ENCODE data around the gene DNM1L.

DNA sequence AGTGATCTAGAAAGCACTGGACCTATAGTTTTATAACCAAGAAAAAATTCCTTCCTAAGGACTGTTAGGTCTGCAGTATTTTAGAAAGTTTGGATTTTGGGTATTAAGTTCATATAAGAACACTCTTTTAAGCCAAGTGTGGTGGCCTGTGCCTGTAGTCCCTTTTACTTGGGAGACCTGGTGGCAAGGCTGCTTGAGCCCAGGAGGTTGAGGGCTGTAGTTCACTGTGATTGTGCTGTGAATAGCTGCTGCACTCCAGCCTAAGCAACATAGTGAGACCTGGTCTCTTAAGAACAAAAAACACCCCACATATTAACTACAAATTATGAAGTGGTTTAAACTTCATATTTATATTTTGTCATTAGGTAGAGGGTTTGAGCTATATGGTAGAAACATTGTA is 9.7 kb downstream of the DNM1L start:
- TF ChIP-seq, protein P1, sequence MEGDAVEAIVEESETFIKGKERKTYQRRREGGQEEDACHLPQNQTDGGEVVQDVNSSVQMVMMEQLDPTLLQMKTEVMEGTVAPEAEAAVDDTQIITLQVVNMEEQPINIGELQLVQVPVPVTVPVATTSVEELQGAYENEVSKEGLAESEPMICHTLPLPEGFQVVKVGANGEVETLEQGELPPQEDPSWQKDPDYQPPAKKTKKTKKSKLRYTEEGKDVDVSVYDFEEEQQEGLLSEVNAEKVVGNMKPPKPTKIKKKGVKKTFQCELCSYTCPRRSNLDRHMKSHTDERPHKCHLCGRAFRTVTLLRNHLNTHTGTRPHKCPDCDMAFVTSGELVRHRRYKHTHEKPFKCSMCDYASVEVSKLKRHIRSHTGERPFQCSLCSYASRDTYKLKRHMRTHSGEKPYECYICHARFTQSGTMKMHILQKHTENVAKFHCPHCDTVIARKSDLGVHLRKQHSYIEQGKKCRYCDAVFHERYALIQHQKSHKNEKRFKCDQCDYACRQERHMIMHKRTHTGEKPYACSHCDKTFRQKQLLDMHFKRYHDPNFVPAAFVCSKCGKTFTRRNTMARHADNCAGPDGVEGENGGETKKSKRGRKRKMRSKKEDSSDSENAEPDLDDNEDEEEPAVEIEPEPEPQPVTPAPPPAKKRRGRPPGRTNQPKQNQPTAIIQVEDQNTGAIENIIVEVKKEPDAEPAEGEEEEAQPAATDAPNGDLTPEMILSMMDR (conservative IDR thresholded peaks at IDR 0.05; ENCODE audit: low read depth, low read length) = no peak
- no peak for TF ChIP-seq POLR2A (IDR thresholded peaks at IDR 0.05; ENCODE audit: low read depth, low read length)
- TF ChIP-seq MAZ (IDR thresholded peaks at IDR 0.05; ENCODE audit: borderline replicate concordance, low read depth, low read length) = no peak
- no peak for TF ChIP-seq RFX5 (IDR thresholded peaks at IDR 0.05; ENCODE audit: low read depth, low read length)
- no peak for TF ChIP-seq RAD21 (IDR thresholded peaks at IDR 0.05; ENCODE audit: low read length)
